Measurements from ENCODE around the gene NDEL1.

NDEL1 gene

DNA sequence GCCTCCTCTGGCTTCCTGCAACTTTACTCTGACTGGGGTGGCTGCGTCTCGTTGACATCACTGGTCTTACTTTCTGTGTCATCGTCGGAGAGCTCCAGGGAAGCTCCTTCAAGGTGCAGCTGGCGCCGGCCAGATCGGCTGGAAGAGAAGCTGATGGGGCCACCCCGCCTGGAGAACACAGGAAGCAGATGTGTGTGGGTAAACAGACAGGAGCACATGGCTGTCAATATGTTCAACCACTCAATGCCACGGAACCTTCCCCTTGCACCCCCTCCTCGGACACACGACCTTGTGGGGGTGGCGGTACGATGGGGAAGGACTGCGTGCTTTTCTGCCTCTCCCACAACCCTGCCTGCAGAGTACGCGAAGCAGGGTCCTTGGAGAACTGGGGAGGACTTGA is 40.1 kb downstream of the NDEL1 start:
- Histone ChIP-seq H3K27ac (no peak overlapping the region), H4K20me1 (peaks cover 14 to 96% (median 41%) of the 10 kb centered on the region in 11 experiments; a peak in 21 of 22 replicates)
- no peak for TF ChIP-seq Cebpa-rat (IDR thresholded peaks at IDR 0.05)

DNA sequence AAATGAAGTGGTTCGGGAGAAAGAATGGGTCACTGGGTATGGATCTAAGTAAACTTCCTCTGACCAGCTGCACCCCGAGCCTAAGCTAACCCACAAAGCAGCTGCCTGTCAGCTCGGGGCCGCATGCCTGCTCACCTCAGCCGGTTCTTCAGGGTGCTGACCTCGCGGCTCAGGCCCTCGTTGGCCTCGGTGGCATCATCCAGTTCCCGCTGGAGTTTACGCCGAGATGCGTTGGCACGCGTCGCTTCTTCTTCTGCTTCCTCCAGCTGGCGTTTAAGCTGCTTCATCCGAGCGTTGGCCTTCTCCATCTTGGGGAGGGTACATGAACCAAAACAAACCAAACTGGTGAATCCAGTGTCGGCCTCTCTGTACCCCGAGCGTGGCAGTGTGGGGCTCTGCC is 41.1 kb downstream of the NDEL1 start:
- H3K4me2 ChIP-seq, result no peak overlapping the region
- H3K9me3 ChIP-seq (replicated peaks in 1 of 11), result no peaks in the 10 kb centered on the region
- no peak overlapping the region for H3K27ac ChIP-seq
- peaks cover 4 to 96% (median 33%) of the 10 kb centered on the region in 11 experiments; a peak in 19 of 22 replicates for H4K20me1 ChIP-seq
- no peak overlapping the region for H3K9ac ChIP-seq
- no peak for TF ChIP-seq Cebpa-rat (IDR thresholded peaks at IDR 0.05)
- H3K36me3 ChIP-seq, result peaks cover 96 to 100% (median 100%) of the 10 kb centered on the region in 11 experiments
- no peaks in the 10 kb centered on the region for H3K27me3 ChIP-seq
- H3K4me3 ChIP-seq, result no peak overlapping the region
- no peaks in the 10 kb centered on the region for H3K4me1 ChIP-seq

More for the DNA sequence above, 40.1 kb downstream of the NDEL1 start:
- no peak overlapping the region for H3K4me3 ChIP-seq
- H3K9ac ChIP-seq, result no peak overlapping the region
- no peaks in the 10 kb centered on the region for H3K27me3 ChIP-seq
- H3K9me3 ChIP-seq (replicated peaks in 1 of 11), result no peaks in the 10 kb centered on the region
- H3K4me2 ChIP-seq, result no peak overlapping the region
- H3K4me1 ChIP-seq, result no peaks in the 10 kb centered on the region
- H3K36me3 ChIP-seq, result peaks cover 97 to 100% (median 100%) of the 10 kb centered on the region in 11 experiments

GRCh38 chr17:8477171-8477570 is 41.5 kb downstream of the NDEL1 start:
- no peaks in the 10 kb centered on the region for H3K4me1 ChIP-seq
- peaks cover 0 to 95% (median 31%) of the 10 kb centered on the region in 11 experiments; a peak in 19 of 22 replicates for H4K20me1 ChIP-seq
- no peak overlapping the region for H3K4me3 ChIP-seq
- no peak overlapping the region for H3K27ac ChIP-seq
- no peaks in the 10 kb centered on the region for H3K9me3 ChIP-seq (replicated peaks in 1 of 11)
- TF ChIP-seq Cebpa-rat (IDR thresholded peaks at IDR 0.05), result no peak
- H3K36me3 ChIP-seq, result peaks cover 96 to 100% (median 100%) of the 10 kb centered on the region in 11 experiments
- no peak overlapping the region for H3K4me2 ChIP-seq
- no peak overlapping the region for H3K9ac ChIP-seq
- H3K27me3 ChIP-seq, result no peaks in the 10 kb centered on the region

DNA sequence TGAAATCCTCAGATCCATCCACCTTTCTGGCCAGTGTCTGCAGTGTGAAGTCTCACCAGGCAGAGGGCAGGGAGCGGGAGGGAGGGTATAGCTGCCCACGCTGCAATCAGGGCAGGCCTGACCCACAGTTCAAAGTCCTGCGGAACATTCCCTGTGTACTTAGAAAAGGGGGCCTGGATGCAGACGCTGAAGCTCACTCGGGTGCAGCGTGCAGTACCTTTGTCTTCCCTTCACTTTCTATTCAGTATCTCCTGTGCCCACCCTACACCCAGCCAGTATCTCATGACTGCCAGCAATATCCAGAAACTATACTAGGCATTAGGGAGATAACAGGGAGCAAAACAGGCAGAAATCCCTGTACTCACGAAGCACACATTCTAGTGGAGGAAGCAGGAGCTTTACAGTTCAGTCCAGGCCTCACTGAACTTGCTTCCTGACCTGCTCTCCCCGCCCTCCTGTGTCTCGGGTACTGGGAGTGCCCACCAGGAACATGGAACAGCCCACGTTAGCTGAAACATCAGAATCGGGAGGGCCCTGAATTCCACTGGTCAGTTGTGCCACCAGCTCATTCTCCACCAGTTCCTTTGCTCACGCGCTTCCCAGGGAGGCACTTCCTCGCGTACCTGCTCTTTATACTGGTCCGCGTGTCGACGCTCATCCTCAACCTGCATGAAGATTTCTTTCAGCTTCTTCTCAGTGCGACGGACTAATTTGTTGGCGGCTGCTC is 42.2 kb downstream of the NDEL1 start:
- Histone ChIP-seq H3K9ac (no peak overlapping the region), H3K27ac (no peak overlapping the region), H3K4me2 (no peak overlapping the region), H3K36me3 (peaks cover 97 to 100% (median 100%) of the 10 kb centered on the region in 11 experiments), H3K27me3 (no peaks in the 10 kb centered on the region), H3K4me3 (no peak overlapping the region), H3K4me1 (no peaks in the 10 kb centered on the region), H4K20me1 (peaks cover 0 to 93% (median 30%) of the 10 kb centered on the region in 11 experiments; a peak in 18 of 22 replicates), H3K9me3 (replicated peaks in 1 of 11) (0 out of 22 replicates have a peak, but pooled peaks cover 0 to under 1% (median 0%) of the 10 kb centered on the region in 11 experiments)
- no peak for TF ChIP-seq Cebpa-rat (IDR thresholded peaks at IDR 0.05)

DNA sequence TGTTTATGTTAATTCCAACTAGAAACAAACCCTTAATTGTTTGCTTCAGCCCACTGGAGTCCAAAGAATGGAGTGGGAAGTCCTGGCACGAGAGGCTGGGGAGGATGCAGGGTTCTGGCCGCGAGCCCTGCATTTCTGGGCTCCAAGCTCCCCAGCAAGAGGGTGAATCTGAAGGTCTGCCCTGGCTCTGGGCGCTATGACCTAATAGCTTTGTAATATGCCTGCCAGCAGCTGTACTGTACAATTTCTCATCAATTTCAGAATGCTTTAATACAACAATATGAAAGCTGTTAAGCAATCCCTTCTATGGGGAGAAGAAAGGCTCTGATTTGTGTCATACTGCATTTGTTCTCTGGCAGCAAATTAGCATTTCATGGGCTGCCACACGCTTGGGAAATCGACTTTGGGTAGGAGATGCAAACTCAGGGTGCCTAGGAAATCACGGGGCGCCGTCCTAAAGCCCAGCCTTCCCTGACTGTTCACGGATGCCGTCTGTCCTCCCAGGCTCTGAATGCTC is 43.8 kb downstream of the NDEL1 start:
- peaks cover 97 to 100% (median 100%) of the 10 kb centered on the region in 11 experiments for H3K36me3 ChIP-seq
- no peak overlapping the region for H3K27ac ChIP-seq

DNA sequence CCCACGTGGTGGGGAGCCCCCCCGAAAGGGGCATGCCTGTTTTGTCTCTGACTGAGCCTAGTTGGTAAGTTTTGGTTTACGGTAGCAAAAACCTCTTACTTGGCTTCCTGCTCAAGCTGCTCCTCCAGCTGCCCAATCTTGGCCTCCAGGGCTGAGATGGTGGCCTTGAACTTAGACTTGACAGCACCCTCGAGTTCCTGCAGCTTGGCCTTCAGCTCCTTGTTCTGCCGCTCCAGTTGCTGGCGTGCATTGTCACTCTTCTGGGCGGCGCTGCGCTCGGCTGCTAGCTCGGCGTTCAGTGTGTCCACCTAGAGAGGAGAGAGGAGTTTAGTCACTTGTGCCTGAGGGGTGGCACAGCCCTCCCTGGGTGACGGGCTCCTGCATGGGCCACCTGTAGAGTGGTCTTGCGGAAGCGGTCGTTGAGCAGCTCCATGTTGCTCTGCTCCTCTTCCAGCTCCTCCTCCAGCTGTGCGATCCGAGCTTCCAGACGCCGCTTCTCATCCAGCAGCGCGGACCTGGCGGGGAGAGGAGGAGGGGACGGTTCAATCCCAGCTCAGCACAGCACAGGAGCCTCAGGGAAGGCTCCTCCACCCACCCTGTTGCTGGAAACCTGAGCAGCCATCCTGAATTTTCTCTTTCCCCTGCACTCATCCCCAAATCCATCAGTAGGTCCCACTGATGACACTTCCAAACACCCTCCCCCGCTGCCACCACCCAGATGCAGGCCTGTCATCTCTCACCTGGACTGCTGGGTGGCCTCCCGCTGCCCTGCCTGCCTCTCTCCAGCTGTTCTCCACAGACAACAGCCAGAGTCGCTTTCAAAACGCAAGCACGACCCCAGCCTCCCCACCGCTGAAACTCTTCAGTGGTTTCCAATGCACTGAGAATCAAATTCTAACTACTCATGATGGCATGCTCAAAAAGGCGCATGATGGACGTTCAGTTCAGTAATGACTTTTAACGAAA is 44.6 kb downstream of the NDEL1 start:
- Histone ChIP-seq H3K4me2 (no peak overlapping the region), H3K27me3 (no peaks in the 10 kb centered on the region), H3K36me3 (peaks cover 91 to 100% (median 100%) of the 10 kb centered on the region in 11 experiments), H3K9me3 (replicated peaks in 1 of 11) (peaks cover 8 to 21% (median 11%) of the 10 kb centered on the region in 11 experiments; a peak in 21 of 22 replicates), H3K27ac (no peak overlapping the region), H4K20me1 (peaks cover 0 to 70% (median 30%) of the 10 kb centered on the region in 11 experiments; a peak in 13 of 22 replicates), H3K9ac (no peak overlapping the region), H3K4me3 (no peak overlapping the region), H3K4me1 (no peaks in the 10 kb centered on the region)
- TF ChIP-seq Cebpa-rat (IDR thresholded peaks at IDR 0.05), result no peak

More for the DNA sequence above, 43.8 kb downstream of the NDEL1 start:
- Histone ChIP-seq H3K4me3 (no peak overlapping the region), H3K4me2 (no peak overlapping the region), H3K27me3 (no peaks in the 10 kb centered on the region), H3K9me3 (replicated peaks in 1 of 11) (peaks cover 3 to 17% (median 6%) of the 10 kb centered on the region in 11 experiments; a peak in 21 of 22 replicates), H3K9ac (no peak overlapping the region), H4K20me1 (peaks cover 0 to 77% (median 30%) of the 10 kb centered on the region in 11 experiments; a peak in 14 of 22 replicates), H3K4me1 (no peaks in the 10 kb centered on the region)
- no peak for TF ChIP-seq Cebpa-rat (IDR thresholded peaks at IDR 0.05)

- H3K9ac ChIP-seq, result no peak overlapping the region
- no peak overlapping the region for H3K4me2 ChIP-seq
- no peak for TF ChIP-seq Cebpa-rat (IDR thresholded peaks at IDR 0.05)
- peaks cover 0 to 62% (median 30%) of the 10 kb centered on the region in 11 experiments; a peak in 12 of 22 replicates for H4K20me1 ChIP-seq
- H3K36me3 ChIP-seq, result peaks cover 83 to 100% (median 100%) of the 10 kb centered on the region in 11 experiments
- no peaks in the 10 kb centered on the region for H3K4me1 ChIP-seq
- no peak overlapping the region for H3K27ac ChIP-seq
- no peak overlapping the region for H3K4me3 ChIP-seq
- peaks cover 8 to 21% (median 11%) of the 10 kb centered on the region in 11 experiments; a peak in 21 of 22 replicates for H3K9me3 ChIP-seq (replicated peaks in 1 of 11)
- H3K27me3 ChIP-seq, result no peaks in the 10 kb centered on the region
Measured at GRCh38 chr17:8481089-8481488, 45.4 kb downstream of the NDEL1 start.

DNA sequence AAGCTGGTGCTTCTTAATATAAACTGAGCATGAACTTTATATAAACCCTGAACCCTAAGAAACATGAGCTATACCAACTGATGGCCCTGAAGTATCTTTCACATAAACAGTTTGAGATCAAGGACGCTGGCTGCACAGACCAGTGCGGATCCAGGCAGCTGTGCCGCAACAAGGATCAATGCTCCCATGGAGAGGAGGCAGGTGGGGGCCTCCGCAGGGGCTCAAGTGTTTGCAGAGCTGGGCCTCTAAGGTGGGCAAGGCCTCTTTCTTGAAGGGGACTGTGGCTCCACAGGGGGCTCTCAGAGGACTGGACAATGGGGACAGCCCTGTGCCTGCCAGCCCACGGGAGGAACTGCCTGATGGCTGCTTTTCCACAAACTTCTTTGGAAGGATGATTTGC is 46.0 kb downstream of the NDEL1 start:
- no peak overlapping the region for H3K4me3 ChIP-seq
- peaks cover 0 to 57% (median 26%) of the 10 kb centered on the region in 11 experiments; a peak in 12 of 22 replicates for H4K20me1 ChIP-seq
- no peak overlapping the region for H3K4me2 ChIP-seq
- no peaks in the 10 kb centered on the region for H3K4me1 ChIP-seq
- peaks cover 8 to 21% (median 11%) of the 10 kb centered on the region in 11 experiments; a peak in 21 of 22 replicates for H3K9me3 ChIP-seq (replicated peaks in 1 of 11)
- no peak overlapping the region for H3K9ac ChIP-seq
- no peak for TF ChIP-seq Cebpa-rat (IDR thresholded peaks at IDR 0.05)
- H3K27me3 ChIP-seq, result no peaks in the 10 kb centered on the region
- peaks cover 78 to 100% (median 100%) of the 10 kb centered on the region in 11 experiments for H3K36me3 ChIP-seq
- no peak overlapping the region for H3K27ac ChIP-seq
